PC-3 (cell line): ENCODE results near the gene TBL3. TPM values are rescaled to one million over a fixed set of nuclear protein-coding genes. Genes with fewer than 3 reads are reported as not detected.

Source experiments
- ATAC-seq: fragments of 200-7000 bp; cut with Tn5 transposase; 2 replicates; pipeline ENCODE4 v1.9.1; 2020; ENCODE audit warnings: mild to moderate bottlenecking, moderate library complexity
- BruUV-seq: library from RNA; stranded (reverse); fragments of 400-500 nt; replicated peaks from 2 replicates; lab custom pipeline; 2021; lab: Mats Ljungman, UMichigan
- CTCF ChIA-PET: fragments of 300-600 bp; sonication (Branson Sonifier 250); formaldehyde crosslinking; loops from one replicate; lab custom pipeline; 2022; ENCODE audit warnings: antibody characterized with exemption; lab: Charles Lee
- POLR2A ChIA-PET: fragments of 300-600 bp; sonication (Branson Sonifier 250); formaldehyde crosslinking; loops from one replicate; lab custom pipeline; 2022; ENCODE audit warnings: antibody characterized with exemption; ENCODE audit not compliant: unreplicated experiment; lab: Charles Lee
- DNase-seq: peaks from one replicate; pipeline ENCODE4 v3.0.0-alpha.2; 2015
- H2AFZ ChIP-seq: fragments of 300-600 bp; sonication (generic); 2 replicates; pipeline ENCODE4 v1.6.0; 2016; ENCODE audit warnings: antibody characterized with exemption, low read length
- H3F3A ChIP-seq: fragments of 300-600 bp; sonication (generic); one replicate; pipeline ENCODE4 v1.6.0; 2017; ENCODE audit warnings: antibody characterized with exemption, low read length, control low read depth, mild to moderate bottlenecking; ENCODE audit not compliant: unreplicated experiment
- H3K27ac ChIP-seq: fragments of 300-600 bp; sonication (generic); 2 replicates; pipeline ENCODE4 v1.5.1; 2016; ENCODE audit warnings: mild to moderate bottlenecking, low read length
- H3K27me3 ChIP-seq: fragments of 300-600 bp; sonication (generic); 2 replicates; pipeline ENCODE4 v1.6.1; 2016; ENCODE audit warnings: low read length, mixed read lengths
- H3K36me3 ChIP-seq: fragments of 300-600 bp; sonication (generic); 2 replicates; pipeline ENCODE4 v1.6.1; 2016; ENCODE audit warnings: low read depth, mixed run types, low read length, mixed read lengths
- H3K4me1 ChIP-seq: fragments of 300-600 bp; sonication (generic); 2 replicates; pipeline ENCODE4 v1.5.1; 2016; ENCODE audit warnings: low read length; ENCODE audit not compliant: insufficient read depth
- H3K4me2 ChIP-seq: fragments of 300-600 bp; sonication (generic); 2 replicates; pipeline ENCODE4 v1.6.0; 2016; ENCODE audit warnings: low read length
- H3K4me3 ChIP-seq: fragments of 300-600 bp; sonication (generic); 2 replicates; pipeline ENCODE4 v1.5.1; 2016; ENCODE audit warnings: mild to moderate bottlenecking, low read length, mixed read lengths
- H3K79me2 ChIP-seq: fragments of 300-600 bp; sonication (generic); 2 replicates; pipeline ENCODE4 v1.6.1; 2017; ENCODE audit warnings: low read length, mixed read lengths
- H3K9ac ChIP-seq: fragments of 300-600 bp; sonication (generic); 2 replicates; pipeline ENCODE4 v1.6.0; 2016; ENCODE audit warnings: mild to moderate bottlenecking, low read length
- H3K9me2 ChIP-seq: fragments of 300-600 bp; sonication (generic); replicated peaks from 2 replicates; pipeline ENCODE4 v1.6.1; 2016; ENCODE audit warnings: mixed run types, low read length, mixed read lengths
- H3K9me3 ChIP-seq: fragments of 300-600 bp; sonication (generic); 2 replicates; pipeline ENCODE4 v1.6.1; 2016; ENCODE audit warnings: low read length, mixed read lengths
- H4K20me1 ChIP-seq: fragments of 300-600 bp; sonication (generic); 2 replicates; pipeline ENCODE4 v1.6.1; 2016; ENCODE audit warnings: low read length, mixed read lengths
- CTCF ChIP-seq: fragments of 300-600 bp; sonication (generic); conservative IDR thresholded peaks from 2 replicates; pipeline ENCODE4 v1.5.1; 2017; ENCODE audit warnings: antibody characterized with exemption, low read depth, mild to moderate bottlenecking, low read length
- EZH2 ChIP-seq: fragments of 300-600 bp; sonication (generic); IDR thresholded peaks from one replicate; pipeline ENCODE4 v1.6.1; 2017; ENCODE audit warnings: antibody characterized with exemption, mild to moderate bottlenecking, low read length; ENCODE audit not compliant: unreplicated experiment
- EZH2phosphoT487 ChIP-seq: fragments of 300-600 bp; sonication (generic); IDR thresholded peaks from 2 replicates; pipeline ENCODE4 v1.6.1; 2018; ENCODE audit warnings: mild to moderate bottlenecking, antibody characterized with exemption, low read length, borderline replicate concordance
- intact Hi-C: fragments of 100-400 bp; cut with micrococcal nuclease; formaldehyde crosslinking; loops from 2 replicates; pipeline ENCODE4 v1.9.0; 2023
- total RNA-seq: library from RNA; depleted of rRNA; stranded (reverse); fragments of >200 nt; gene quantifications from 2 replicates; pipeline ENCODE4 v1.2.3, GENCODE V29; 2014

TBL3 gene
- total RNA-seq, 1 experiment from 2014 or later, result 71.5 TPM

GRCh38 chr16:1946495-1947368 lies 25.1 kb upstream of the TBL3 start:
- BruUV-seq, result no TSS peak

GRCh38 chr16:1947369-1947670 lies 24.5 kb upstream of the TBL3 start:
- CTCF ChIA-PET, result no interaction called here
- no peak for TF ChIP-seq EZH2
- TF ChIP-seq EZH2phosphoT487, result no peak
- no peak for TF ChIP-seq CTCF
- BruUV-seq, result no TSS peak
- Histone ChIP-seq H3F3A (no peaks in the 10 kb centered on the region), H4K20me1 (no peaks in the 10 kb centered on the region), H3K4me1 (peaks cover 2% of the 10 kb centered on the region), H3K36me3 (no peaks in the 10 kb centered on the region), H3K9ac (no peak overlapping the region), H3K4me2 (no peak overlapping the region), H3K4me3 (no peak overlapping the region), H3K9me2 (no peaks in the 10 kb centered on the region), H3K9me3 (no peaks in the 10 kb centered on the region), H3K27me3 (no peaks in the 10 kb centered on the region), H3K79me2 (peaks cover 6% of the 10 kb centered on the region; the same call in 1 of the 2 replicates), H2AFZ (no peak overlapping the region), H3K27ac (no peak overlapping the region)
- ATAC-seq (no peak), DNase-seq (no peak)
- POLR2A ChIA-PET, result no interaction called here
- intact Hi-C loops, result no loop called here

More at GRCh38 chr16:1946495-1947368, 25.1 kb upstream of the TBL3 start:
- ChIA-PET CTCF (no interaction called here), POLR2A (no interaction called here)
- Histone ChIP-seq H4K20me1 (no peaks in the 10 kb centered on the region), H3K27ac (no peak overlapping the region), H3K36me3 (no peaks in the 10 kb centered on the region), H3K4me3 (no peak overlapping the region), H3K9ac (no peak overlapping the region), H3K4me1 (peaks cover 8% of the 10 kb centered on the region), H3K27me3 (no peaks in the 10 kb centered on the region), H3K9me3 (no peaks in the 10 kb centered on the region), H3K9me2 (no peaks in the 10 kb centered on the region), H3F3A (no peaks in the 10 kb centered on the region), H2AFZ (no peak overlapping the region), H3K4me2 (no peak overlapping the region), H3K79me2 (peaks cover 6% of the 10 kb centered on the region; the same call in 1 of the 2 replicates)
- intact Hi-C loops, result no loop called here
- ATAC-seq (no peak), DNase-seq (no peak)
- TF ChIP-seq EZH2phosphoT487, result no peak
- TF ChIP-seq EZH2, result no peak
- no peak for TF ChIP-seq CTCF

DNA sequence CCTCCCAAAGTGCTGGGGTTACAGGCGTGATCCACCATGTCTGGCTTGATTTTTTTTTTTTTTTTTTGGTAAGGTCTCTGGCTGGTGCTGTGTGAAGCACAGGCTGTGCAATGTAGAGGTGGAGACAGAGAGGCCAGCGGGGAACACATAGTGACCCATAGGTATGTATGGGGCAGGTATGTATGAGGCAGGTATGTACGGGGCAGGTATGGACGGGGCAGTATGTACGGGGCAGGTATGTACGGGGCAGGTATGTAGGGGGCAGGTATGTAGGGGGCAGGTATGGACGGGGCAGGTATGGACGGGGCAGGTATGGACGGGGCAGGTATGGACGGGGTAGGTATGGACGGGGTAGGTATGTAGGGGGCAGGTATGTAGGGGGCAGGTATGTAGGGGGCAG lies 22.3 kb upstream of the TBL3 start:
- Histone ChIP-seq H3K27ac (no peak overlapping the region), H3K4me1 (no peaks in the 10 kb centered on the region), H3K27me3 (no peaks in the 10 kb centered on the region), H4K20me1 (no peaks in the 10 kb centered on the region), H3K36me3 (no peaks in the 10 kb centered on the region), H2AFZ (no peak overlapping the region), H3K4me2 (no peak overlapping the region), H3K9me3 (no peaks in the 10 kb centered on the region), H3K4me3 (no peak overlapping the region), H3K9ac (no peak overlapping the region), H3K9me2 (no peaks in the 10 kb centered on the region), H3F3A (no peaks in the 10 kb centered on the region), H3K79me2 (no peaks in the 10 kb centered on the region)
- no peak for TF ChIP-seq EZH2
- TF ChIP-seq CTCF, result no peak
- TF ChIP-seq EZH2phosphoT487, result no peak
- ATAC-seq, result no peak
- no peak for DNase-seq
- POLR2A ChIA-PET, result no interaction called here
- intact Hi-C loops, result no loop called here
- no TSS peak for BruUV-seq
- CTCF ChIA-PET, result interaction anchor here (0.7 kb wide), 1 partner anchor 191 kb away, joined by 9 read pairs; no protein-coding TSS in a partner anchor
